Neuronal stem cell (in vitro differentiated cells): ENCODE measurements around the gene MED8.
"Not testable (repeated sequence)": the region's sequence is repeated elsewhere in the genome, so short reads cannot be mapped to it uniquely, and the experiment has no call there.

Source experiments
- DNase-seq: peaks from one replicate; pipeline ENCODE4 v3.0.0-alpha.2; 2013; ENCODE audit warnings: low spot score
- H2AFZ ChIP-seq: one replicate; pipeline ENCODE4 v1.6.1; 2013; ENCODE audit warnings: mild to moderate bottlenecking, low read length, inconsistent platforms
- H2AK5ac ChIP-seq: 2 replicates; pipeline ENCODE4 v1.6.1; 2013; ENCODE audit warnings: low read depth, mild to moderate bottlenecking, inconsistent platforms, low read length, moderate library complexity, mixed read lengths
- H2BK120ac ChIP-seq: 2 replicates; pipeline ENCODE4 v1.6.1; 2013; ENCODE audit warnings: low read depth, mild to moderate bottlenecking, inconsistent platforms, low read length, moderate library complexity, mixed read lengths
- H2BK12ac ChIP-seq: one replicate; pipeline ENCODE4 v1.6.1; 2013; ENCODE audit warnings: low read length, inconsistent platforms
- H2BK15ac ChIP-seq: 2 replicates; pipeline ENCODE4 v1.6.1; 2013; ENCODE audit warnings: mild to moderate bottlenecking, low read length, inconsistent platforms, mixed read lengths
- H2BK5ac ChIP-seq: one replicate; pipeline ENCODE4 v1.6.1; 2013; ENCODE audit warnings: inconsistent platforms, mild to moderate bottlenecking, low read length, moderate library complexity
- H3K14ac ChIP-seq: one replicate; pipeline ENCODE4 v1.6.1; 2013; ENCODE audit warnings: low read length, inconsistent platforms
- H3K18ac ChIP-seq: 2 replicates; pipeline ENCODE4 v1.6.1; 2013; ENCODE audit warnings: low read length, inconsistent platforms
- H3K23ac ChIP-seq: 2 replicates; pipeline ENCODE4 v1.6.1; 2013; ENCODE audit warnings: low read depth, mild to moderate bottlenecking, mixed read lengths, low read length, inconsistent platforms; ENCODE audit not compliant: poor library complexity
- H3K27ac ChIP-seq: replicated peaks from 3 replicates; pipeline ENCODE4 v1.5.1; 2013; ENCODE audit warnings: low read length, inconsistent platforms
- H3K27me3 ChIP-seq, 3 experiments: 2 replicates each; pipeline ENCODE4 v1.6.1; 2013; ENCODE audit warnings: low read length in 3 of 3, mild to moderate bottlenecking in 2 of 3, inconsistent platforms in 1 of 3, low read depth in 1 of 3, mixed read lengths in 1 of 3, moderate library complexity in 1 of 3; ENCODE audit not compliant: control insufficient read depth in 3 of 3, insufficient read depth in 3 of 3
- H3K36me3 ChIP-seq, 2 donors: replicated peaks in 1 of 2; 2 replicates each; pipeline ENCODE4 v1.6.1; 2013; ENCODE audit warnings: low read length in 2 of 2; ENCODE audit not compliant: control insufficient read depth in 2 of 2, insufficient read depth in 2 of 2
- H3K4ac ChIP-seq: 2 replicates; pipeline ENCODE4 v1.6.1; 2013; ENCODE audit warnings: inconsistent platforms, mild to moderate bottlenecking, low read length, moderate library complexity
- H3K4me1 ChIP-seq, 2 donors: 1 replicate in 1 of 2; 2 replicates in 1 of 2; pipeline ENCODE4 v1.6.1; 2013; ENCODE audit warnings: low read length in 2 of 2, low read depth in 1 of 2; ENCODE audit not compliant: control insufficient read depth in 2 of 2, insufficient read depth in 1 of 2
- H3K4me2 ChIP-seq: one replicate; pipeline ENCODE4 v1.6.1; 2013; ENCODE audit warnings: mild to moderate bottlenecking, low read length, inconsistent platforms; ENCODE audit not compliant: insufficient read depth, poor library complexity, severe bottlenecking
- H3K4me3 ChIP-seq, 2 donors: 2 replicates each; pipeline ENCODE4 v1.5.1; 2013; ENCODE audit warnings: low read length in 2 of 2, mild to moderate bottlenecking in 2 of 2, inconsistent platforms in 1 of 2, moderate library complexity in 1 of 2
- H3K79me1 ChIP-seq: one replicate; pipeline ENCODE4 v1.6.1; 2013; ENCODE audit warnings: low read depth, mild to moderate bottlenecking, inconsistent platforms, low read length, moderate library complexity
- H3K9ac ChIP-seq: one replicate; pipeline ENCODE4 v1.6.1; 2013; ENCODE audit warnings: mild to moderate bottlenecking, low read depth, low read length, inconsistent platforms; ENCODE audit not compliant: poor library complexity
- H3K9me3 ChIP-seq, 2 donors: replicated peaks in 1 of 2; 2 replicates each; pipeline versions ENCODE3 to v1.6.1; 2013; ENCODE audit warnings: low read length in 2 of 2, mild to moderate bottlenecking in 2 of 2, inconsistent platforms in 1 of 2, low read depth in 1 of 2, mixed read lengths in 1 of 2, moderate library complexity in 1 of 2; ENCODE audit not compliant: control insufficient read depth in 2 of 2, insufficient read depth in 1 of 2
- H4K8ac ChIP-seq: one replicate; pipeline ENCODE4 v1.6.1; 2013; ENCODE audit warnings: low read depth, mild to moderate bottlenecking, inconsistent platforms, low read length, moderate library complexity
- H4K91ac ChIP-seq: one replicate; pipeline ENCODE4 v1.6.1; 2013; ENCODE audit warnings: low read length, low read depth, mild to moderate bottlenecking, inconsistent platforms; ENCODE audit not compliant: poor library complexity
- WGBS, 2 donors: extraction: QIAGEN DNeasy Blood & Tissue Kit; methylation state at CpG; one replicate each; pipeline ENCODE4 v1.1.7; 2013; ENCODE audit warnings: missing lambda C conversion rate in 2 of 2, mixed read lengths in 1 of 2; ENCODE audit not compliant: insufficient read length in 2 of 2, insufficient replicate concordance in 1 of 2; ENCODE audit errors: extremely low coverage in 2 of 2; 5-methylcytosine and 5-hydroxymethylcytosine counted together

The MED8 gene

GRCh38 chr1:43418858-43419257, 29.3 kb upstream of the MED8 start:
- Histone ChIP-seq H3K9ac (no peak overlapping the region), H2BK15ac (no peak overlapping the region), H3K4ac (no peak overlapping the region), H3K4me3 (no peak overlapping the region), H2BK12ac (no peak overlapping the region), H3K79me1 (no peaks in the 10 kb centered on the region), H3K27me3 (no peaks in the 10 kb centered on the region), H3K9me3 (no peaks in the 10 kb centered on the region), H3K36me3 (peaks cover 42 to 84% of the 10 kb centered on the region in 2 donors), H3K23ac (no peak overlapping the region), H3K27ac (no peak overlapping the region), H3K18ac (no peak overlapping the region), H2AFZ (no peak overlapping the region), H3K4me1 (no peaks in the 10 kb centered on the region), H3K14ac (no peak overlapping the region), H4K8ac (no peak overlapping the region), H2BK5ac (no peak overlapping the region), H2AK5ac (no peak overlapping the region), H2BK120ac (no peak overlapping the region), H4K91ac (no peak overlapping the region), H3K4me2 (no peak overlapping the region)
- no peak for DNase-seq
- no CpG with 5 or more reads among the region's 4 CpGs for WGBS, 2 donors

GRCh38 chr1:43415901-43416300, 26.3 kb upstream of the MED8 start:
- Histone ChIP-seq H3K4ac (no peak overlapping the region), H4K8ac (no peak overlapping the region), H3K9ac (no peak overlapping the region), H3K18ac (no peak overlapping the region), H2AFZ (no peak overlapping the region), H3K4me1 (no peaks in the 10 kb centered on the region), H2AK5ac (no peak overlapping the region), H3K4me3 (no peak overlapping the region), H3K36me3 (peaks cover 21 to 65% of the 10 kb centered on the region in 2 donors), H3K27ac (no peak overlapping the region), H3K9me3 (no peaks in the 10 kb centered on the region), H2BK5ac (no peak overlapping the region), H3K79me1 (no peaks in the 10 kb centered on the region), H4K91ac (no peak overlapping the region), H3K4me2 (no peak overlapping the region), H2BK12ac (no peak overlapping the region), H2BK120ac (no peak overlapping the region), H2BK15ac (no peak overlapping the region), H3K27me3 (no peaks in the 10 kb centered on the region), H3K14ac (no peak overlapping the region), H3K23ac (no peak overlapping the region)
- no CpG with 5 or more reads among the region's 5 CpGs for WGBS, 2 donors
- DNase-seq: no peak

- DNase-seq: peak; percentile 62
- Histone ChIP-seq H3K27me3 (no peaks in the 10 kb centered on the region), H3K4me3 (peak overlapping the region in 1 of 2 donors; percentile 27), H2BK5ac (no peak overlapping the region), H3K36me3 (peaks cover 12 to 54% of the 10 kb centered on the region in 2 donors), H3K18ac (no peak overlapping the region), H2BK15ac (no peak overlapping the region), H3K79me1 (no peaks in the 10 kb centered on the region), H3K4ac (no peak overlapping the region), H2BK120ac (no peak overlapping the region), H2AK5ac (no peak overlapping the region), H3K9ac (no peak overlapping the region), H3K9me3 (no peaks in the 10 kb centered on the region), H4K8ac (no peak overlapping the region), H4K91ac (no peak overlapping the region), H3K23ac (no peak overlapping the region), H3K27ac (no peak overlapping the region), H3K4me2 (no peak overlapping the region), H3K14ac (no peak overlapping the region), H3K4me1 (no peaks in the 10 kb centered on the region), H2AFZ (no peak overlapping the region), H2BK12ac (no peak overlapping the region)
- no CpG with 5 or more reads among the region's 5 CpGs for WGBS, 2 donors
Measured at GRCh38 chr1:43414634-43415223, 25.1 kb upstream of the MED8 start.

GRCh38 chr1:43413426-43413825, 23.8 kb upstream of the MED8 start:
- peaks cover 5 to 52% of the 10 kb centered on the region in 2 donors for H3K36me3 ChIP-seq
- H2BK5ac ChIP-seq, H3K79me1 ChIP-seq, H3K9ac ChIP-seq, H3K9me3 ChIP-seq, H3K23ac ChIP-seq, H2BK12ac ChIP-seq, H3K18ac ChIP-seq, H3K27me3 ChIP-seq, H3K14ac ChIP-seq, H4K8ac ChIP-seq, H2AFZ ChIP-seq, H2AK5ac ChIP-seq, H3K4me2 ChIP-seq, H3K4ac ChIP-seq, H3K27ac ChIP-seq, H2BK120ac ChIP-seq, H3K4me1 ChIP-seq, H2BK15ac ChIP-seq, H3K4me3 ChIP-seq, H4K91ac ChIP-seq, DNase-seq: not testable (repeated sequence)
- no CpG with 5 or more reads among the region's 1 CpG for WGBS, 2 donors
